Stomach (tissue), 4 donors: Measurements from ENCODE around the gene CASTOR1.

Source experiments
- POLR2A ChIP-seq, 4 donors: fragments of 450-650 bp; IDR thresholded peaks; one replicate each; pipeline ENCODE4 v1.6.1; 2016; ENCODE audit warnings: antibody characterized with exemption in 4 of 4, control low read depth in 2 of 4, mild to moderate bottlenecking in 1 of 4, moderate library complexity in 1 of 4
- POLR2AphosphoS5 ChIP-seq, 3 donors: sonication (generic); formaldehyde crosslinking; IDR thresholded peaks; one replicate each; pipeline ENCODE4 v1.6.1; 2016; ENCODE audit warnings: antibody characterized with exemption in 3 of 3

GRCh38 chr22:30245985-30246813 lies 43.1 kb downstream of the CASTOR1 start, which contains the start of gene LIF:
- no peak for TF ChIP-seq POLR2AphosphoS5 (IDR thresholded peaks at IDR 0.05)
- no peak for TF ChIP-seq POLR2A (IDR thresholded peaks at IDR 0.05)
